HL-60 (cell line): Measurements from ENCODE around the gene AADACL3.

Experiments
- DNase-seq, 2 experiments: peaks; one replicate each; pipeline ENCODE4 v3.0.0-alpha.2; 2010 to 2020; ENCODE audit warnings: low read depth in 1 of 2, low spot score in 1 of 2
- H3K27ac ChIP-seq: fragments of 250-450 bp; sonication (Bioruptor Pico); replicated peaks from 2 replicates; pipeline ENCODE4 v1.5.1; 2020; ENCODE audit warnings: mild to moderate bottlenecking, moderate library complexity
- H3K27me3 ChIP-seq: fragments of 250-450 bp; sonication (Bioruptor Pico); 2 replicates; pipeline ENCODE4 v1.5.1; 2021; ENCODE audit warnings: mild to moderate bottlenecking, moderate library complexity; ENCODE audit not compliant: insufficient read depth, poor library complexity, severe bottlenecking
- H3K4me3 ChIP-seq: replicated peaks from 2 replicates; pipeline ENCODE4 v1.5.1; 2011; ENCODE audit warnings: mild to moderate bottlenecking, control low read depth, low read length; ENCODE audit not compliant: insufficient read depth
- GABPA ChIP-seq: IDR thresholded peaks from 2 replicates; pipeline ENCODE4 v1.6.1; 2012; ENCODE audit warnings: low read depth
- POLR2AphosphoS5 ChIP-seq: IDR thresholded peaks from 2 replicates; pipeline ENCODE4 v1.6.1; 2012; ENCODE audit warnings: low read depth
- SPI1 ChIP-seq: IDR thresholded peaks from 2 replicates; pipeline ENCODE4 v1.6.1; 2012; ENCODE audit warnings: low read depth, mild to moderate bottlenecking, borderline replicate concordance
- TF ChIP-seq, protein P1 (sequence below): IDR thresholded peaks from 2 replicates; pipeline ENCODE4 v1.6.1; 2012; ENCODE audit warnings: low read depth; ENCODE audit not compliant: insufficient replicate concordance
- TF ChIP-seq, protein P2 (sequence below): IDR thresholded peaks from one replicate; pipeline ENCODE4 v1.5.1; 2011; ENCODE audit warnings: low read length, control low read depth, inconsistent platforms; ENCODE audit not compliant: insufficient read depth

AADACL3 gene

DNA sequence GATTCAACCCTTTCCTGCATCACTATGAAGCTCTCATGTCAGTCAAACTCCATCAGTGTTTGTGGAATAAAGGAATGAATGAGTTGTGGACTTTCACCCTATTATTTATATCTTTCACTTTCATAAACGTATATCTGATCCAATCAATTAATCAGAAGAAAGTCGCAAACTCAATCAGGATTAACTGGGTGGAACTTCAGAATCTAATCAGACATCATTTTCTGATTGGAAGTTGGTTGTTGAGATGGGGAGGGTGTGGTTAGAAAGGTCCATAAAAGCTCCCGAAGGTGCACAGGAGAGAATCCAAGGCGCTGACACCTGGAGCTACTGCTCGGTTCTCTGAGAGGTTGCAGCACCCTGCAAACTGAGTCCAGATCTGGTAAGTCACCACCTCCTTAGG, 57.5 kb downstream of the AADACL3 start, which contains the start of gene PRAMEF12:
TSS of gene PRAMEF12 (plus strand) at position 301 of the 400 bp plus-strand sequence. CDS start 1,130 bp downstream, outside the sequence.
- H3K27ac ChIP-seq: no peak within 1 kb of the TSS
- DNase-seq: no peak
- TF ChIP-seq GABPA: no peak
- TF ChIP-seq POLR2AphosphoS5: no peak
- no peak for TF ChIP-seq SPI1
- TF ChIP-seq, protein P1, sequence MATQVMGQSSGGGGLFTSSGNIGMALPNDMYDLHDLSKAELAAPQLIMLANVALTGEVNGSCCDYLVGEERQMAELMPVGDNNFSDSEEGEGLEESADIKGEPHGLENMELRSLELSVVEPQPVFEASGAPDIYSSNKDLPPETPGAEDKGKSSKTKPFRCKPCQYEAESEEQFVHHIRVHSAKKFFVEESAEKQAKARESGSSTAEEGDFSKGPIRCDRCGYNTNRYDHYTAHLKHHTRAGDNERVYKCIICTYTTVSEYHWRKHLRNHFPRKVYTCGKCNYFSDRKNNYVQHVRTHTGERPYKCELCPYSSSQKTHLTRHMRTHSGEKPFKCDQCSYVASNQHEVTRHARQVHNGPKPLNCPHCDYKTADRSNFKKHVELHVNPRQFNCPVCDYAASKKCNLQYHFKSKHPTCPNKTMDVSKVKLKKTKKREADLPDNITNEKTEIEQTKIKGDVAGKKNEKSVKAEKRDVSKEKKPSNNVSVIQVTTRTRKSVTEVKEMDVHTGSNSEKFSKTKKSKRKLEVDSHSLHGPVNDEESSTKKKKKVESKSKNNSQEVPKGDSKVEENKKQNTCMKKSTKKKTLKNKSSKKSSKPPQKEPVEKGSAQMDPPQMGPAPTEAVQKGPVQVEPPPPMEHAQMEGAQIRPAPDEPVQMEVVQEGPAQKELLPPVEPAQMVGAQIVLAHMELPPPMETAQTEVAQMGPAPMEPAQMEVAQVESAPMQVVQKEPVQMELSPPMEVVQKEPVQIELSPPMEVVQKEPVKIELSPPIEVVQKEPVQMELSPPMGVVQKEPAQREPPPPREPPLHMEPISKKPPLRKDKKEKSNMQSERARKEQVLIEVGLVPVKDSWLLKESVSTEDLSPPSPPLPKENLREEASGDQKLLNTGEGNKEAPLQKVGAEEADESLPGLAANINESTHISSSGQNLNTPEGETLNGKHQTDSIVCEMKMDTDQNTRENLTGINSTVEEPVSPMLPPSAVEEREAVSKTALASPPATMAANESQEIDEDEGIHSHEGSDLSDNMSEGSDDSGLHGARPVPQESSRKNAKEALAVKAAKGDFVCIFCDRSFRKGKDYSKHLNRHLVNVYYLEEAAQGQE: no peak
- TF ChIP-seq, protein P2, sequence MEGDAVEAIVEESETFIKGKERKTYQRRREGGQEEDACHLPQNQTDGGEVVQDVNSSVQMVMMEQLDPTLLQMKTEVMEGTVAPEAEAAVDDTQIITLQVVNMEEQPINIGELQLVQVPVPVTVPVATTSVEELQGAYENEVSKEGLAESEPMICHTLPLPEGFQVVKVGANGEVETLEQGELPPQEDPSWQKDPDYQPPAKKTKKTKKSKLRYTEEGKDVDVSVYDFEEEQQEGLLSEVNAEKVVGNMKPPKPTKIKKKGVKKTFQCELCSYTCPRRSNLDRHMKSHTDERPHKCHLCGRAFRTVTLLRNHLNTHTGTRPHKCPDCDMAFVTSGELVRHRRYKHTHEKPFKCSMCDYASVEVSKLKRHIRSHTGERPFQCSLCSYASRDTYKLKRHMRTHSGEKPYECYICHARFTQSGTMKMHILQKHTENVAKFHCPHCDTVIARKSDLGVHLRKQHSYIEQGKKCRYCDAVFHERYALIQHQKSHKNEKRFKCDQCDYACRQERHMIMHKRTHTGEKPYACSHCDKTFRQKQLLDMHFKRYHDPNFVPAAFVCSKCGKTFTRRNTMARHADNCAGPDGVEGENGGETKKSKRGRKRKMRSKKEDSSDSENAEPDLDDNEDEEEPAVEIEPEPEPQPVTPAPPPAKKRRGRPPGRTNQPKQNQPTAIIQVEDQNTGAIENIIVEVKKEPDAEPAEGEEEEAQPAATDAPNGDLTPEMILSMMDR: no peak
- no peaks in the 10 kb centered on the region for H3K27me3 ChIP-seq
- no peak within 1 kb of the TSS for H3K4me3 ChIP-seq

DNA sequence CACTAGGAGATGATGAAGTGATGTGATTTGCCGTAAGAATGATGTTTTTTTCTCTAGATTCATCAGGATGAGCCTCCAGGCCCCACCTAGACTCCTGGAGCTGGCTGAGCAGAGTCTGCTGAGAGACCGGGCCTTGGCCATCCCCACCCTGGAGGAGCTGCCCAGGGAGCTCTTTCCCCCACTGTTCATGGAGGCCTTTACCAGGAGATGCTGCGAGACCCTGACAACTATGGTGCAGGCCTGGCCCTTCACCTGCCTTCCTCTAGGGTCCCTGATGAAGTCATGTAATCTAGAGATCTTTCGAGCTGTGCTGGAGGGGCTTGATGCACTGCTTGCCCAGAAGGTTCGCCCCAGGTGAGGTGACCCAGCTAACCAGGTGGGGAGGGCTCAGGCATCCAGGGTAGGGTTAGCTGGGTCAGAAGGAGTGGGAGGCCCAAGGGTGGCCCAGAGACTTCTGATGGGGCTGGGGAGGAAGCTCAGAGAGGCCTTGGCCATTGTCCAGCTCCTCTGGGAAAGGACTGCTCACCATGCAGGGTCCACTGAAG, 59.0 kb downstream of the AADACL3 start:
- Histone ChIP-seq H3K27me3 (no peaks in the 10 kb centered on the region), H3K4me3 (no peak overlapping the region), H3K27ac (no peak overlapping the region)
- TF ChIP-seq GABPA: no peak
- TF ChIP-seq, protein P1: no peak
- no peak for TF ChIP-seq POLR2AphosphoS5
- TF ChIP-seq, protein P2: no peak
- DNase-seq: no peak

DNA sequence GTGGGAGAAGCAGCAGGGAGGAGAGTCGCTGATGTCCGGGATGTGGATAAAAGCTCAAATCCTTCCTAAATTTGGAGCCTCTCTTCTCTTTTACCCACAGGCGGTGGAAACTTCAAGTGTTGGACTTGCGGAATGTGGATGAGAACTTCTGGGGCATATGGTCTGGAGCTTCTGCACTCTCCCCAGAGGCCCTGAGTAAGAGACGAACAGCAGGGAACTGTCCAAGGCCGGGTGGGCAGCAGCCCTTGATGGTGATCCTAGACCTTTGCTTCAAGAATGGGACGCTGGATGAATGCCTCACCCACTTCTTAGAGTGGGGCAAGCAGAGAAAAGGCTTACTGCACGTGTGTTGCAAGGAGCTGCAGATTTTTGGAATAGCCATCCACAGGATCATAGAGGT, 59.5 kb downstream of the AADACL3 start:
- Histone ChIP-seq H3K27me3 (no peaks in the 10 kb centered on the region), H3K4me3 (no peak overlapping the region), H3K27ac (no peak overlapping the region)
- no peak for DNase-seq
- no peak for TF ChIP-seq SPI1
- TF ChIP-seq POLR2AphosphoS5: no peak
- TF ChIP-seq GABPA: no peak
- TF ChIP-seq, protein P2: no peak
- TF ChIP-seq, protein P1: no peak
